Cardiac muscle cell (in vitro differentiated cells and primary cell): Measurements from ENCODE around the gene NEK1. TPM values are rescaled to one million over a fixed set of nuclear protein-coding genes. Genes with fewer than 3 reads are reported as not detected.

Experiments used
- DNase-seq, 2 donors: peaks; one replicate each; pipeline versions ENCODE4 v3.0.0 to v3.0.0-alpha.2; 2010 to 2017; ENCODE audit warnings: low read depth in 1 of 2, low spot score in 1 of 2
- H3K27ac ChIP-seq: fragments of 200-600 bp; sonication (generic); 2 replicates; pipeline ENCODE4 v1.5.1; 2016
- H3K27me3 ChIP-seq: fragments of 200-600 bp; sonication (generic); 2 replicates; pipeline ENCODE4 v1.6.0; 2016; ENCODE audit warnings: control low read depth
- H3K36me3 ChIP-seq: fragments of 200-600 bp; sonication (generic); 2 replicates; pipeline ENCODE4 v1.5.1; 2016; ENCODE audit warnings: control low read depth
- H3K4me1 ChIP-seq: fragments of 200-600 bp; sonication (generic); 2 replicates; pipeline ENCODE4 v1.8.1; 2017; ENCODE audit warnings: low read depth, mild to moderate bottlenecking, mixed run types
- H3K4me3 ChIP-seq: fragments of 200-600 bp; sonication (generic); 2 replicates; pipeline ENCODE4 v1.5.1; 2016; ENCODE audit warnings: mild to moderate bottlenecking
- H3K9me3 ChIP-seq: fragments of 200-600 bp; sonication (generic); 2 replicates; pipeline ENCODE4 v1.5.1; 2017; ENCODE audit warnings: low read depth, mild to moderate bottlenecking, control low read depth
- polyA plus RNA-seq: library from polyadenylated mRNA; unstranded; fragments of >200 nt; fragmentation: Nextera tagmentation; extraction: Ambion mirVana; gene quantifications from 2 replicates; pipeline ENCODE4 v1.2.1, GENCODE V29; 2016
- total RNA-seq: library from RNA; depleted of rRNA; stranded (reverse); fragments of >200 nt; gene quantifications from 2 replicates; pipeline ENCODE4 v1.2.3, GENCODE V29; 2016
- TF ChIP-seq, protein P1 (sequence below): IDR thresholded peaks from 2 replicates; pipeline ENCODE4 v1.5.1; 2012; ENCODE audit warnings: low read depth, mild to moderate bottlenecking, low read length

The NEK1 gene
- total and polyA plus RNA-seq, 2 experiments from 2014 or later = 11.3 to 17.0 TPM

DNA sequence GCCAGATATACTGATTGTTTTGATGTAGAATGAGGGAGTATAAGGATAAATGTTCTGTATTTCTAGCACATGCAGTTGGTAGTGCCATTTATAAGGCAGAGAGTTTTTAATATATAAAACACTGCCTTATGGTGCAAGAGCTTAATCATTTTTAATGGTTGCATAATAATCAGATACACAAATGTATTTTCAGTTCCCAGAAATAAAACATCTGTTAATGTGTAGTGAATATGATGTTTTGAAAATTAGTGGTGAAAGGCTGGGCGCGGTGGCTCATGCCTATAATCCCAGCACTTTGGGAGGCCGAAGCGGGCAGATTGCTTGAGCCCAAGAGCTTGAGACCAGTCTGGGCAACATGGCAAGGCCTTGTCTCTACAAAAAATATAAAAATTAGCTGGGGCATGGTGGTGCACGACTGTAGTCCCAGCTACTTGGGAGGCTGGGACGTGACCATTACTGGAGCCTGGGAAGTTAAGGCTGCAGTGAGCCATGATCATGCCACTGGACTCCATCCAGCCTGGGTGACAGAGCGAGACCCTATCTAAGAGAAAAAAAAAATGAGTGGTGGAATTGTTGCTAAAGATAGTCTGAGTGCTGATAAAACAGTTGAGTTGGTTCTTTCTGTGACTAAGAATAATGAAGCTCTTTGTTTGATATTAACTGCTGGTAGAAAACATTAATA is 37.3 kb upstream of the NEK1 start:
- Histone ChIP-seq H3K27me3 (no peaks in the 10 kb centered on the region), H3K27ac (peak overlapping the region; percentile 91), H3K9me3 (no peaks in the 10 kb centered on the region), H3K4me1 (peaks cover 26% of the 10 kb centered on the region), H3K36me3 (no peaks in the 10 kb centered on the region), H3K4me3 (no peak overlapping the region)
- TF ChIP-seq, protein P1, sequence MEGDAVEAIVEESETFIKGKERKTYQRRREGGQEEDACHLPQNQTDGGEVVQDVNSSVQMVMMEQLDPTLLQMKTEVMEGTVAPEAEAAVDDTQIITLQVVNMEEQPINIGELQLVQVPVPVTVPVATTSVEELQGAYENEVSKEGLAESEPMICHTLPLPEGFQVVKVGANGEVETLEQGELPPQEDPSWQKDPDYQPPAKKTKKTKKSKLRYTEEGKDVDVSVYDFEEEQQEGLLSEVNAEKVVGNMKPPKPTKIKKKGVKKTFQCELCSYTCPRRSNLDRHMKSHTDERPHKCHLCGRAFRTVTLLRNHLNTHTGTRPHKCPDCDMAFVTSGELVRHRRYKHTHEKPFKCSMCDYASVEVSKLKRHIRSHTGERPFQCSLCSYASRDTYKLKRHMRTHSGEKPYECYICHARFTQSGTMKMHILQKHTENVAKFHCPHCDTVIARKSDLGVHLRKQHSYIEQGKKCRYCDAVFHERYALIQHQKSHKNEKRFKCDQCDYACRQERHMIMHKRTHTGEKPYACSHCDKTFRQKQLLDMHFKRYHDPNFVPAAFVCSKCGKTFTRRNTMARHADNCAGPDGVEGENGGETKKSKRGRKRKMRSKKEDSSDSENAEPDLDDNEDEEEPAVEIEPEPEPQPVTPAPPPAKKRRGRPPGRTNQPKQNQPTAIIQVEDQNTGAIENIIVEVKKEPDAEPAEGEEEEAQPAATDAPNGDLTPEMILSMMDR = no peak
- peak; percentile 35 to 58 for DNase-seq

- TF ChIP-seq, protein P1 = no peak
- no peak for DNase-seq
- Histone ChIP-seq H3K4me1 (peaks cover 16% of the 10 kb centered on the region), H3K4me3 (no peak overlapping the region), H3K36me3 (peaks cover 2% of the 10 kb centered on the region), H3K27me3 (no peaks in the 10 kb centered on the region), H3K9me3 (no peaks in the 10 kb centered on the region), H3K27ac (no peak overlapping the region)
These were observed 33.2 kb upstream of the NEK1 start for GRCh38 chr4:169645627-169646026.

GRCh38 chr4:169644802-169645201 is 32.4 kb upstream of the NEK1 start:
- Histone ChIP-seq H3K27me3 (no peaks in the 10 kb centered on the region), H3K27ac (no peak overlapping the region), H3K4me3 (no peak overlapping the region), H3K36me3 (peaks cover 6% of the 10 kb centered on the region), H3K9me3 (no peaks in the 10 kb centered on the region), H3K4me1 (peaks cover 7% of the 10 kb centered on the region)
- TF ChIP-seq, protein P1 = no peak
- no peak for DNase-seq

DNA sequence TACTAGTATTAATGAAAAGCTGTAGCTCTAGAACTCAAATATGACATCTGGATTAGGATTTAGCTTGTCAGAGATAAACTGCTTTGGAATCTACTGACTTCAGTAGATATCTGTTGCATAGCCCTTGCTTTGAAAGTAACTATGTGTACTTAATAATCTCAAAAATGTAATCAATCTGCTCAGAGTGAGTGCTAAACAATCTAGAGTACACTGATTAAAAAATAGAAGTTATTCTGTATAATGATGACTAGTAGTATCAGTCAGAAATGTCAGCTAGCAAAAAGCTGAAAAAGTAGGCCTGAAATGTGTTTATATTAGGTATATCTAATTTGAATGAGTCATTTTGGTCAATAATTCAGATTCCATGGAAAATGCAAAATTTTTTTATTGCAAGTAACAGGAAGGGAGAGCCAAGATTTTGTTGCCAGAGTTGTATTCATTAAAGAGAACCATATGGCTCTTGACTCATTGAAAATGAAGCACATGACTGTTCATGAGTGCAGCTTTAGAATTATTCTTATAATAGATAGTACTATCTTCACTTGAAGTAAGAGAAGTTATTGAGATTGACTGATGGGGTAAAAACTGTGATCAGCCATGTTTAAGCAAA is 28.0 kb upstream of the NEK1 start:
- TF ChIP-seq, protein P1 = no peak
- peaks cover 12% of the 10 kb centered on the region for H3K36me3 ChIP-seq
- DNase-seq = peak in 1 of 2 donors; percentile 68
- no peaks in the 10 kb centered on the region for H3K4me1 ChIP-seq
- peak overlapping the region; percentile 57 for H3K27ac ChIP-seq
- H3K27me3 ChIP-seq = no peaks in the 10 kb centered on the region
- no peak overlapping the region for H3K4me3 ChIP-seq
- no peaks in the 10 kb centered on the region for H3K9me3 ChIP-seq

GRCh38 chr4:169634975-169635374 is 22.6 kb upstream of the NEK1 start:
- Histone ChIP-seq H3K27ac (peak overlapping the region; percentile 47), H3K4me3 (no peak overlapping the region), H3K4me1 (peaks cover 6% of the 10 kb centered on the region), H3K36me3 (peaks cover 7% of the 10 kb centered on the region), H3K27me3 (no peaks in the 10 kb centered on the region), H3K9me3 (no peaks in the 10 kb centered on the region)
- TF ChIP-seq, protein P1 = no peak
- no peak for DNase-seq
